ENCODE data around the gene ACVR1. TPM values are rescaled to one million over a fixed set of nuclear protein-coding genes. Genes with fewer than 3 reads are reported as not detected.
"Not testable (repeated sequence)": the region's sequence is repeated elsewhere in the genome, so short reads cannot be mapped to it uniquely, and the experiment has no call there.

ACVR1 gene
- total RNA-seq, 2 experiments from 2014 or later = 8.3 to 10.1 TPM

DNA sequence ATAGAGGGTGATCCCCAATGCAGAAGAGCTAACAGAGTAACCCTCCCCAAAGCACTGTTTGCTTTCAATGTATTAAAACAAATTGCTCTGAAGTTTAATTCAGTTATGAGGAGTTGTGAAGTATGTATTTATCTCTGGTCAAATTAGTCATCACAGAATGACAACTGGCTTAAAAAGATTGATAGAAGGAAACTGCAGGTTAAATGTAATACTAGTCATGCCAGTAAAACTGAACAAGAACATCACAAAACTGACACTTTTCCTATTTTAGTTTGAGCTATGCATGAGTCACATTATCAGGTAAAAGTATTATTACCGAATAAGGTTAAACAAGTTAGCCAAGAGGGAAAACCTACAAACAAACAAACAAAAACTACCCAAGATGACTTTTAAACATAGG is 148.4 kb downstream of the ACVR1 start:
- no peak for TF ChIP-seq CTCF (IDR thresholded peaks at IDR 0.05)
- Mint-ChIP-seq H3K27me3 (no peaks in the 10 kb centered on the region), H3K4me3 (no peak overlapping the region), H3K4me1 (ENCODE audit: low read depth) (no peaks in the 10 kb centered on the region), H3K9me3 (peaks cover 27% of the 10 kb centered on the region), H3K27ac (no peak overlapping the region), H3K36me3 (ENCODE audit: low read depth) (peaks cover 54% of the 10 kb centered on the region)
- no peak for DNase-seq
- intact Hi-C loops (cut with micrococcal nuclease) = no loop called here
- ATAC-seq = no peak
- ChIA-PET POLR2A (no interaction called here), CTCF (no interaction called here)

- H3K4me1 Mint-ChIP-seq (ENCODE audit: low read depth) = no peaks in the 10 kb centered on the region
- no peak for TF ChIP-seq CTCF (IDR thresholded peaks at IDR 0.05)
- peaks cover 29% of the 10 kb centered on the region for H3K9me3 Mint-ChIP-seq
- H3K27me3 Mint-ChIP-seq = no peaks in the 10 kb centered on the region
- H3K27ac Mint-ChIP-seq = no peak overlapping the region
- no peak for ATAC-seq
- no peak overlapping the region for H3K4me3 Mint-ChIP-seq
- ChIA-PET CTCF (no interaction called here), POLR2A (no interaction called here)
- peaks cover 54% of the 10 kb centered on the region for H3K36me3 Mint-ChIP-seq (ENCODE audit: low read depth)
- no peak for DNase-seq
- intact Hi-C loops (cut with micrococcal nuclease) = no loop called here
Measured at GRCh38 chr2:157726946-157727345, 149.2 kb downstream of the ACVR1 start.

GRCh38 chr2:157725846-157726245 is 150.3 kb downstream of the ACVR1 start:
- Mint-ChIP-seq H3K36me3 (ENCODE audit: low read depth) (peaks cover 48% of the 10 kb centered on the region), H3K4me1 (ENCODE audit: low read depth) (no peaks in the 10 kb centered on the region), H3K9me3 (peaks cover 31% of the 10 kb centered on the region), H3K27me3 (no peaks in the 10 kb centered on the region), H3K27ac (no peak overlapping the region), H3K4me3 (no peak overlapping the region)
- ChIA-PET POLR2A (no interaction called here), CTCF (no interaction called here)
- TF ChIP-seq CTCF (IDR thresholded peaks at IDR 0.05) = no peak
- no peak for DNase-seq
- no peak for ATAC-seq
- intact Hi-C loops (cut with micrococcal nuclease) = no loop called here

DNA sequence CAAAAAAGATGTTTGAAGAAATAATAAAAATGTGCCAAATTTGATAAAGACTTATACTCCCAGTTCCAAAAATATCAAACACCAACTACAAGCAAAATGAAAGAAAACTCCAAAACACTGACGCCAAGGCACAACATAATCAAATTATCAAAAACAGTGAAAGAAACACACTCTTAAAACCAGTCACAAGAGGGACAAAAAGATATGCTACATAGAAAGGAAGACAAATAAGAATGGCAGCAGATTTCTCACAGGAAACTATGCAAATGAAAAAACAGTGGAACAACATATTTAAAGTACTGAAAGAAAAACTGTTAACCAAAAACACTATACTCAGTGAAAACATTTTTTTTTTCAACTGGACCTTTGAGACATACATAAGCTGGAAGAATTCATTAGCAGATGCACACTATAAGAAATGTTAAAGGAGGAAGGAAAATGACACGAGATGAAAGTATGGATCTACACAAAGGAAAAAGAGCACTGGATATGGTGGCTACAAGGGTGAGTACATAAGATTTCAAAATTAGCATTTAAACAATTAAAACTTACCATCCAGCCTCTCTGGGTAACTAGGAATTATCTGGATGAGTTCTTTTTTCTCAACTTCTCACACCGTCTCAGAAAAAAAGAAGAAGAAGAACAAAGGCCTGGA is 153.4 kb downstream of the ACVR1 start:
- peaks cover 26% of the 10 kb centered on the region for H3K36me3 Mint-ChIP-seq (ENCODE audit: low read depth)
- ATAC-seq (no peak), DNase-seq (no peak)
- no peak for TF ChIP-seq CTCF (IDR thresholded peaks at IDR 0.05)
- no peaks in the 10 kb centered on the region for H3K4me1 Mint-ChIP-seq (ENCODE audit: low read depth)
- POLR2A ChIA-PET = no interaction called here
- H3K27me3 Mint-ChIP-seq = no peaks in the 10 kb centered on the region
- intact Hi-C loops (cut with micrococcal nuclease) = no loop called here
- H3K9me3 Mint-ChIP-seq = peaks cover 26% of the 10 kb centered on the region
- CTCF ChIA-PET = interaction anchor here (0.9 kb wide), 1 partner anchor 28 kb away, joined by 3 read pairs; no protein-coding TSS in a partner anchor
- no peak overlapping the region for H3K27ac Mint-ChIP-seq
- no peak overlapping the region for H3K4me3 Mint-ChIP-seq

GRCh38 chr2:157720504-157720903 is 155.6 kb downstream of the ACVR1 start:
- POLR2A ChIA-PET = no interaction called here
- H3K27ac Mint-ChIP-seq = no peak overlapping the region
- H3K9me3 Mint-ChIP-seq = peaks cover 26% of the 10 kb centered on the region
- H3K4me1 Mint-ChIP-seq (ENCODE audit: low read depth) = no peaks in the 10 kb centered on the region
- H3K27me3 Mint-ChIP-seq = no peaks in the 10 kb centered on the region
- no peak overlapping the region for H3K4me3 Mint-ChIP-seq
- DNase-seq (no peak), ATAC-seq (no peak)
- peaks cover 23% of the 10 kb centered on the region for H3K36me3 Mint-ChIP-seq (ENCODE audit: low read depth)
- CTCF ChIA-PET = no interaction called here
- no peak for TF ChIP-seq CTCF (IDR thresholded peaks at IDR 0.05)
- intact Hi-C loops (cut with micrococcal nuclease) = no loop called here

- CTCF ChIA-PET; DNase-seq; H3K36me3 Mint-ChIP-seq (ENCODE audit: low read depth); intact Hi-C loops (cut with micrococcal nuclease); H3K27ac Mint-ChIP-seq; ATAC-seq; H3K27me3 Mint-ChIP-seq; H3K4me3 Mint-ChIP-seq; H3K4me1 Mint-ChIP-seq (ENCODE audit: low read depth): not testable (repeated sequence)
- POLR2A ChIA-PET = interaction anchor here (0.6 kb wide), 1 partner anchor 216 kb away, joined by 4 read pairs; no protein-coding TSS in a partner anchor
- H3K9me3 Mint-ChIP-seq = peaks cover 25% of the 10 kb centered on the region
Measured at GRCh38 chr2:157704653-157705052, 171.5 kb downstream of the ACVR1 start.

DNA sequence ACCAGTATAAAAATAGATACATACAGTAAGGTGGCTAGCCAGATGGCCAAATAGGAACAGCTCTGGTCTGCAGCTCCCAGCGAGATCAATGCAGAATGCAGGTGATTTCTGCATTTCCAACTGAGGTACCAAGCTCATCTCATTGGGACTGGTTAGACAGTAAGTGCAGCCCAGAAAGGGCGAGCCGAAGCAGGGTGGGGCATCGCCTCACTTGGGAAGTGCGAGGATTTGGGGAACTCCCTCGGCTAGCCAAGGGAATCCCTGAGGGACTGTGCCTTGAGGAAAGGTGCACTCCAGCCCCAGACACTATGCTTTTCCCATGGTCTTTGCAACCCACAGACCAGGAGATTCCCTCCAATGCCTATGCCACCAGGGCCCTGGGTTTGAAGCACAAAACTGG is 172.0 kb downstream of the ACVR1 start:
- H3K27ac Mint-ChIP-seq; POLR2A ChIA-PET; H3K4me1 Mint-ChIP-seq (ENCODE audit: low read depth); H3K4me3 Mint-ChIP-seq; ATAC-seq; H3K27me3 Mint-ChIP-seq; DNase-seq; intact Hi-C loops (cut with micrococcal nuclease); H3K36me3 Mint-ChIP-seq (ENCODE audit: low read depth): not testable (repeated sequence)
- CTCF ChIA-PET = interaction anchor here (1.0 kb wide), 1 partner anchor 107 kb away, joined by 3 read pairs; no protein-coding TSS in a partner anchor
- H3K9me3 Mint-ChIP-seq = peaks cover 25% of the 10 kb centered on the region
